Ishikawa (cell line): Measurements from ENCODE around the gene ABI3.

Source experiments
- CEBPB ChIP-seq: IDR thresholded peaks from 2 replicates; pipeline ENCODE4 v1.6.1; 2012
- EGR1 ChIP-seq: IDR thresholded peaks from 2 replicates; pipeline ENCODE4 v1.6.1; 2012
- EP300 ChIP-seq: IDR thresholded peaks from 2 replicates; pipeline ENCODE4 v1.6.1; 2012; ENCODE audit warnings: borderline replicate concordance
- FOXM1 ChIP-seq: IDR thresholded peaks from 2 replicates; pipeline ENCODE4 v1.6.1; 2012; ENCODE audit warnings: low read depth, borderline replicate concordance
- RAD21 ChIP-seq: IDR thresholded peaks from 2 replicates; pipeline ENCODE4 v1.6.1; 2012; ENCODE audit warnings: low read depth
- TCF12 ChIP-seq: IDR thresholded peaks from 2 replicates; pipeline ENCODE4 v1.6.1; 2012; ENCODE audit warnings: low read depth
- YY1 ChIP-seq: IDR thresholded peaks from 2 replicates; pipeline ENCODE4 v1.6.1; 2012; ENCODE audit warnings: low read depth
- TF ChIP-seq, protein P1 (sequence below): IDR thresholded peaks from 2 replicates; pipeline ENCODE4 v1.6.1; 2012; ENCODE audit warnings: low read depth, mild to moderate bottlenecking
- TF ChIP-seq, protein P2 (sequence below): IDR thresholded peaks from 2 replicates; pipeline ENCODE4 v1.6.1; 2012

DNA sequence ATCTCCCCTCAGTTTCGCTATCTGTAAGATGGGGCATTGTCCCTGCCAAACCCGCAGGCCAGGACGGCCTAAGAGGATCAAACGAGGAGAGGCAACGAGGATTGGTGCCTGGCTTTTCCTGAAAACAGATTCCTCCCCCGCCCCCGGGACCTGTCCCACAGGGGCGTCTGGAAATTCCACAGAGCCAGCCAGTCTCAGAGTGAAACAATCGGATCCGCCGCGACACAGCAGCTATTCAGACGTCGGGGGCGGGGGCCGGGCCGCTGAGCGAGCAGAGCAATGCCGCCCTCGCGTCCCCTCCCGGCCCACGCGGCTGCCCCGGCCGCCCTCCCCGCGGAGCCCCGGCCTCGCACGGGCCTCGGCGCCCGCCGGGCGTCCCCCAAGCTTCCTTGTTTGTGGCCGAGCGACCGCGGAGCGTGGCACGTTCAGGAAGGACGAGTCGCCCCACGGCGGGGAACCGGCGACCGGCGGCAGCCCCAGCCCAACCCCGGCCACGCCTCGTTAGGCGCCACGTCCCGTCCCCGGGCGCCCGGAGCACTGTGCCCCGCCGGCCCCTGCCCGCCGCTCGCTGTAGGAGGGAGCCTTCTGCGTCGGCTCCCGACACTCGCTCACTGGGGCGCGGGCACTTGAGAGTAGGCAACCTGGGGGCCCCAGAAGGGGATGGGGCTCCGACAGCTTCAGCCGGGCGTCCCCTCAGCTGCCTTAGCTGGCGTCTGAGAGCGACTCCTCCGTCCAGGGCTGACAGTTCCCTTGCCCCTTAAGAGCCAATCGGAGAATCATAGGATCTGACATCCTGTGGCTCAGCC, 49.7 kb downstream of the ABI3 start:
- TF ChIP-seq EGR1 (peak; percentile 62), RAD21 (no peak), CEBPB (0 out of 2 replicates have a peak, but pooled peaks have one; percentile 5), FOXM1 (no peak), YY1 (peak; percentile 26; the same call in 1 of the 2 replicates), TCF12 (peak; percentile 58), EP300 (no peak; the same call in 1 of the 2 replicates)
- TF ChIP-seq, protein P1, sequence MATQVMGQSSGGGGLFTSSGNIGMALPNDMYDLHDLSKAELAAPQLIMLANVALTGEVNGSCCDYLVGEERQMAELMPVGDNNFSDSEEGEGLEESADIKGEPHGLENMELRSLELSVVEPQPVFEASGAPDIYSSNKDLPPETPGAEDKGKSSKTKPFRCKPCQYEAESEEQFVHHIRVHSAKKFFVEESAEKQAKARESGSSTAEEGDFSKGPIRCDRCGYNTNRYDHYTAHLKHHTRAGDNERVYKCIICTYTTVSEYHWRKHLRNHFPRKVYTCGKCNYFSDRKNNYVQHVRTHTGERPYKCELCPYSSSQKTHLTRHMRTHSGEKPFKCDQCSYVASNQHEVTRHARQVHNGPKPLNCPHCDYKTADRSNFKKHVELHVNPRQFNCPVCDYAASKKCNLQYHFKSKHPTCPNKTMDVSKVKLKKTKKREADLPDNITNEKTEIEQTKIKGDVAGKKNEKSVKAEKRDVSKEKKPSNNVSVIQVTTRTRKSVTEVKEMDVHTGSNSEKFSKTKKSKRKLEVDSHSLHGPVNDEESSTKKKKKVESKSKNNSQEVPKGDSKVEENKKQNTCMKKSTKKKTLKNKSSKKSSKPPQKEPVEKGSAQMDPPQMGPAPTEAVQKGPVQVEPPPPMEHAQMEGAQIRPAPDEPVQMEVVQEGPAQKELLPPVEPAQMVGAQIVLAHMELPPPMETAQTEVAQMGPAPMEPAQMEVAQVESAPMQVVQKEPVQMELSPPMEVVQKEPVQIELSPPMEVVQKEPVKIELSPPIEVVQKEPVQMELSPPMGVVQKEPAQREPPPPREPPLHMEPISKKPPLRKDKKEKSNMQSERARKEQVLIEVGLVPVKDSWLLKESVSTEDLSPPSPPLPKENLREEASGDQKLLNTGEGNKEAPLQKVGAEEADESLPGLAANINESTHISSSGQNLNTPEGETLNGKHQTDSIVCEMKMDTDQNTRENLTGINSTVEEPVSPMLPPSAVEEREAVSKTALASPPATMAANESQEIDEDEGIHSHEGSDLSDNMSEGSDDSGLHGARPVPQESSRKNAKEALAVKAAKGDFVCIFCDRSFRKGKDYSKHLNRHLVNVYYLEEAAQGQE = no peak
- TF ChIP-seq, protein P2, sequence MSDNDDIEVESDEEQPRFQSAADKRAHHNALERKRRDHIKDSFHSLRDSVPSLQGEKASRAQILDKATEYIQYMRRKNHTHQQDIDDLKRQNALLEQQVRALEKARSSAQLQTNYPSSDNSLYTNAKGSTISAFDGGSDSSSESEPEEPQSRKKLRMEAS = peak; percentile 52; the same call in 1 of the 2 replicates
